Esophagus mucosa (tissue), 1 donor: Measurements from ENCODE around the gene LRIG3. TPM values are rescaled to one million over a fixed set of nuclear protein-coding genes. Genes with fewer than 3 reads are reported as not detected.
"Not testable (repeated sequence)": the region's sequence is repeated elsewhere in the genome, so short reads cannot be mapped to it uniquely, and the experiment has no call there.

Source experiments
- ATAC-seq: fragments of 200-7000 bp; cut with Tn5 transposase; one replicate; pipeline ENCODE4 v1.9.1; 2020
- total RNA-seq: library from RNA; stranded (reverse); gene quantifications from one replicate; pipeline ENCODE4 v1.2.4, GENCODE V29; 2023
- donor health status: DM: yes; HTN: yes; CAD: no.

Gene LRIG3
- total RNA-seq, 1 donor from 2014 or later, result 28.2 TPM

DNA sequence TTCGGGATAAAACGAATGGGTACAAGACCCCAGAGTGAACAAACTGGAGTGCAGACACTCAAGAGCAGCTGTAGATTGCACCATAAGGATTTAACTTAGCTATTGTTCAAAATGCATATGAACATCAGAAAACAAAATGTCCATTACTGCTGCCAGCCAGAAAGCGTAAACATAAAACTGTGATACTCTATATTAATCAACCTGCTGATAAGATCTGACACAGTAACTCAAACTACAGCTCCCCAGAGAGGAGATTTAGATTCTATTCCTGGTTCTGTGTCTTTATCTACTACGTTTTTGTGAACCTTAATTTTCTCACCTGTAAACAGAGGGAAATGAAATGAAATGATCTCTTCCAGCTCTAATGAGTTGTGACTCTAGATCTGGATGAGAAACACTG is 22.3 kb downstream of the LRIG3 start:
- no peak for ATAC-seq

DNA sequence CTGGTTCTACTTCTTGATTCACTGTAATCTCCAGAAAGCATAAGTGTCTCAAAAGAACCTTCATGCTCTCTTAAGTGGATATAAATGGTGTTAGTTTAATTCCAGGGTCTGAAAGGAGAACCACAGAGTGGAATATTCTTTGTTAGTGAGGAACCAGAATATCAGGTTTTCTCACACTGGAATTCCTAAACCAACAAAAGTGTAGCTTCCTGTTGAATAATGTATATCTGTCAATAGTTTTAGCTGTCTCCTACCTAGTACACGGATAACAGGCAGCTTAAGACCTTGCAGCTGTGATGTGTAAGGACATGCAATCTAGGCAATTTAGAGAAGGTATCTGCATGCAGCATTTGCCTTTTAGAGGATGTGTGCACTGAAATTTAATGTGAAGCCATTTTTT is 24.0 kb downstream of the LRIG3 start:
- ATAC-seq, result peak; percentile 81

DNA sequence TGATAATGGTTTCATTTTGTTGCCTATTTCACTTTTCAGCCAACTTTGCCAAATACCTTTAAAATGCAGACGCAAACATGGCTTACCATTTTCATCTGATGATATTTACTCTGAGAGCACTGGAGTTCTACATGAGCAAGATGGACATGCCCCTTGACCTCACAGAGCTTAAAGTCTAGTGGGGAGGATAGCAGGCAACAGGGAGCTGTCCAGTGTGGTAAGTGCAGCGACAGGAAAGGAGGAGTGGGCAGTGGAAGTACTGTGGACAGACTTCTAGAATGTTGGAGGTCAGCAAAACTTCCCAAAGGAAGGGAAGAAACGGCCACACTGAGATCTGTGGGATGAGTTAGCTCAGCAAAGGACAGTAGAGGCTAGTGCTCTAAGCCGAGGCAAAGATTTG is 25.3 kb downstream of the LRIG3 start:
- no peak for ATAC-seq

GRCh38 chr12:58894040-58894439 is 26.3 kb downstream of the LRIG3 start:
- no peak for ATAC-seq

DNA sequence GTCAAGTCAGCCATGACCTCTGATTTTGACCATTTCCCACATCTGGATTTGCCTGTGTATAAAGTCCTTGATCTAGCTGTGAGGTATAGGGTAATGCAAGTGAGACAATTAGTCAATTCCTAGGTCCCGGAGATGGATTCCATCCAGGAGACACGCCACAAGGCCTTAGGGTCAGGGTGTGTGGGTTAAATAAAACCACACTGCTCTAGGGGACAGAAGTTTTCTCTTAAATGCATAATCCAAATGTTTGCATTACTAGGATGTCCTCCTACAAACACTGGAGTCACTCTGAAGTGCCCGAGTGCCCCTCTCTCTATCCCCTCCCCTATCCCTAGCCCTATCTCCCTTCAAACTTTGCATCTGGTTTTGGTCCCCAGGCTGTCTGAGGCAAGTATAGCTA is 26.8 kb downstream of the LRIG3 start:
- peak; percentile 31 for ATAC-seq

- no peak for ATAC-seq
Measured at GRCh38 chr12:58889557-58889956, 30.7 kb downstream of the LRIG3 start.

DNA sequence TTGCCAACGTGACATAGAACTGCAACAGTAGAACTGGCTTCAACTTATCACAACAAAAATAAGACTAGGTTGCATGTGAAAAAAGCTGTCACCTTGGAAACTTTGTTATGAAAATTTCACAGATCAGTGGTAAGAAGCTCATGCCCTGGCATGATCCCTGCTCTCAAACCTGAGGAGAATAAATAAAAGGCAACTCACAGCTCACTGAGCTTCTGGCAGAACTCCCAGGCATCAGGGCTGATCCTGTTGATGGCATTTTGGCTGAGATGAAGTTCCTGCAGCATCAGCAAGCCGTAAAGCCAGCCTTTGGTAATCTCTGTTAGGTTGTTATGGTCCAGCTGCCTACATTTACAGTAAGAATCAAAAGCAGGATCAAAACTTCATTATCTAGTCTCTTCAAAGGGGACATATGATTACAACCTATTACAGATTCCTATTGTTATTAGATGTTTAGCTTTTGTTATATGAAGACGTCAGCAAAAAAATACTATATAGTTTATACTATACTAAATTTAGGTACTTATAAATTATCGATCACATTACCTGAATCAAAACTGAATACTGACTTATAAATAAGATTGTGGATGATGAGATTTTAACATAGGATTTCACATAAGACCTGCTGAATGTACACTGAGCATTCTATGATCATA is 32.0 kb downstream of the LRIG3 start:
- ATAC-seq, result peak; percentile 92

DNA sequence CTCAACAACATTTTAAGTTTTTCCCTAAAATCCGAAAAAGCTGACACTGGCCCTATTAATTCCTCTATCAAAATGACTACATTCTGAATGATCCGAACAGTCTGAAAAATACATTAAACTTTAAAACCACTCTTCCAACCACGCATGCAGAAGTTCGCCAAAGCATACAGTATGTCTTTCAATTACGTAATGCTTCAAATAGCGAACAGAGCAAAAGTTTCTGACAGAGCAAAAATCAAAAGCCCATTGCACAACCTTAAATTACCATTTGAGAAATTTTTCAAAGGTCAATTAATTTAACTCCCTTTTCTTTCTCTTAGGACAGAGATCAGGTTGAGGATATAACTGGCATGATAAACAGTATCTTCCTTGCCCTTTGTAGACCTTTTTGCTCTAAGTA is 33.2 kb downstream of the LRIG3 start:
- ATAC-seq, result no peak

DNA sequence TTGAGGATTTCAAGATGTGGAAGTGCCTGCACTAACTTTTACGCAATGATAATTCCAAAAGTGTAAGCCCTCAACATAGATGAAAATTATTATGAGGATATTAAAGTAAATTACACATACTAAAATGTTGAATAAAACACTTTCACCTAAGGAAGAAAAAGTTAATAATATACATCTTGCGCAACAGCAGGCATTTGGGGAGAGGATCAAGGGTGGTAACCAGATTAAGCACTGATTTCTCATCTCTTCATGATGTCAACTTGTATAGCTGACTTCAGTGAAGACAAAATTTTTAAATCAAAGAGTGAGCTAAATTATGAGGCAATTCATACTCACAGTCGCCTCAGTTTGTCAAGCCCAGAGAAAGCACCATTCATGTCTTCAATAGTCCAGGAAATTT is 33.8 kb downstream of the LRIG3 start:
- no peak for ATAC-seq

- no peak for ATAC-seq
Measured at GRCh38 chr12:58884916-58885315, 35.4 kb downstream of the LRIG3 start.

DNA sequence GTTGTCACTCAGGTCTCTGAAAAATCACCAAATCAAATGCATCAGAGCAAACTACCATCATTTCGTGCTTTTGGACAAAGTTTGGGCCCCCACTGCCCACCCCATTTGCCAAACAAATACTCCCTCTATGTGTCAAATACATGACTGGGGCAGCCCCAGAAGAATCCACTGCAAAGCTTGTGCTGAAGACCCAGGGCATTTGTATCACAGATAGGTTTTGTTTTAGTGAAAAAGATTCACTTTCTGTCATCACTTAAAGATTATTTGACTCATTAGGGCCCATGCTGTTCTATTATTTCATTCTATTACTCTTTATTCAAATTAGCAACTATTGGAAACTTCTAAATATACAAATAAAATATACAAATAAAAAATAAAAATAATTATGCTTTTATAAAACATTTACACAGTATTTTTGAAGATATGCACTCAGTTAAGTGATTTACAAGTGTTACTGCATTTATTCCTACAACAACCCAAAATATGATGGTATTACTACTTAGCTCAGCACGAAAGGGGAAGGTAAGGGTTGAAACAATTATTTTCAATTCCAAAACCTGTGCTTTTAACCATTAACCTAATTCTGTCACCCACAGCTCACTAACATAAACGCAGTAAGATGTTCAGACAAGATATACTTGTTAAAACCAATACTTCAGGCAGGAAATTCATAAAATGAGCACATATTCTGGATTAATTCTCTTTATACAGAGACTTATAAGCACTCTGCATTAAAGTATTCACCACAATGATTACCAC is 36.5 kb downstream of the LRIG3 start:
- no peak for ATAC-seq

GRCh38 chr12:58882826-58883225 is 37.5 kb downstream of the LRIG3 start:
- ATAC-seq, result no peak

DNA sequence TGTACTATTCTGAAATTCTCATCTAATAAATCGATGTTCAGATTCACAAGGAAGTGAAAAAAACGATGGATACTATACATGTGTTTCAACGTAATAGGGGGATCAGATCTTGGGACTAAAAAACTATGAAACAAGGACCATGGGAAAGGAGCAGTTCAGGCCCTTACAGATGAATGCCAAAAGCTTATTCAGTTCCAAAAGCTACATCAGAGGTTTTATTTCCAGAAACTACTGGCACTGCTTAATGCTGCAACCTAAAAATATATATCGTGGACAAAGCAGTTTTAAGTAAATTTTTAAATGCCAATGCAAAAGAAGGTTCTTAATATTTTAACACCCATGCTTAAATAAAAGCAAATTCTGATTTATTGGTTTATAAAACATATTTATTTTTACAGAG is 38.5 kb downstream of the LRIG3 start:
- no peak for ATAC-seq

GRCh38 chr12:58880639-58881038 is 39.7 kb downstream of the LRIG3 start:
- no peak for ATAC-seq

DNA sequence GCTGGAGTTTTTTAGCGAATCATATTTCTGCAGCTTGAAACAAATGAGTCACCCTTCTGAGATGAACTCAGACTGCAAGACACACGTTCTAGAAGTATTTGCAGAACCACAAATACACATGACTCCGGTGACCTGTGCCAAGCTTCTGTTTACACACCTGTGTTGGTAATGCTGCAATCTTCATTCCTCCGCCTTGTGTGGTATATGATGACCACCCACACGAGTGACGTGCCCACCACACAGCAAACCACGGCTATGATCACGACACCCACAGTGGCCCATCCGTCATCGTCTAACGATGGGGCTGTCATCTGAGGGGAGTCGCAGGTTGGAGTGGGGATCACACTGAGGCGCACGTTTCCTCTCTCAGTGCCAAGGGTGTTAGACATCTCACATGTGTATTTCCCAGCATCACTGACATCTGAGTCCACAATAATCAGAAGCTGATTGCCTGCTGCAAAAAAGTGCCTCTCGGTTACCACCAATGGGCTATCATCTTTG is 43.0 kb downstream of the LRIG3 start:
- ATAC-seq, result peak; percentile 78

DNA sequence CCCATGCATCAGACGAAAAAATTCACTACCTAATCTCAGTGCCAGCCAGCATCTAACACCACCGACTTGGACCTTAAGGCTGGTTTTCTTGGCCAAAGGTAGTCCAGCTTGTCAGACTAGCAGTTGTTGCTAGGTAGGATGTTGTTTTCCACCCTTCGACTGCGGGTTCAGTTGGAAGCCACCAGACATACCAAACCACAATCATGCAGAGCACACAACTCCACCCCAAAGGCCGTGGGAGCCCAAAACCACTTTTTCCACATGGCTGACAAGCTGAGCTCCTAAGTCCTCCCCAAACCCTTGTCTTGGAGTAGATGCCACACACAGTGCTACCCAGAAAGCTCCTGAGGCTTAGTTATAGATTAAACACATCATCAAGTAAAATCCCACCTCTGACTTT is 46.8 kb downstream of the LRIG3 start:
- no peak for ATAC-seq

- no peak for ATAC-seq
Measured at GRCh38 chr12:58871556-58871955, 48.7 kb downstream of the LRIG3 start.

GRCh38 chr12:58870595-58870994 is 49.7 kb downstream of the LRIG3 start:
- no peak for ATAC-seq

DNA sequence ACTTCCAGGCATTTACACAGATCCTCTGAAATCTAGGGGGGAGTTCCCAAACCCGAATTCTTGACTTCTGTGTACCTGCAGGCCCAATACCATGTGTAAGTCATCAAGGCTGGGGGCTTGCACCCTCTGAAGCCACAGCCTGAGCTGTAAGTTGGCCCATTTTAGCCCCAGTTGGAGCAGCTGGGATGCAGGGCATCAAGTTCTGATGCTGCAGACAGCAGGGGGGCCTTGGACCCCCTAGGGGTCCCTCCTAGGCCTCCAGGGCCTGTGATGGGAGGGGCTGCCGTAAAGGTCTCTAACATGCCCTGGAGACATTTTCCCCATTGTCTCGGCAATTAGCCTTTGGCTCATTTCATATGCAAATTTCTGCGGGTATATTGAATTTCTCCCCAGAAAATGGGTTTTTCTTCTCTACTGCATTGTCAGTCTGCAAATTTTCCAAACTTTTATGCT is 59.5 kb downstream of the LRIG3 start:
- peak; percentile 11 for ATAC-seq

DNA sequence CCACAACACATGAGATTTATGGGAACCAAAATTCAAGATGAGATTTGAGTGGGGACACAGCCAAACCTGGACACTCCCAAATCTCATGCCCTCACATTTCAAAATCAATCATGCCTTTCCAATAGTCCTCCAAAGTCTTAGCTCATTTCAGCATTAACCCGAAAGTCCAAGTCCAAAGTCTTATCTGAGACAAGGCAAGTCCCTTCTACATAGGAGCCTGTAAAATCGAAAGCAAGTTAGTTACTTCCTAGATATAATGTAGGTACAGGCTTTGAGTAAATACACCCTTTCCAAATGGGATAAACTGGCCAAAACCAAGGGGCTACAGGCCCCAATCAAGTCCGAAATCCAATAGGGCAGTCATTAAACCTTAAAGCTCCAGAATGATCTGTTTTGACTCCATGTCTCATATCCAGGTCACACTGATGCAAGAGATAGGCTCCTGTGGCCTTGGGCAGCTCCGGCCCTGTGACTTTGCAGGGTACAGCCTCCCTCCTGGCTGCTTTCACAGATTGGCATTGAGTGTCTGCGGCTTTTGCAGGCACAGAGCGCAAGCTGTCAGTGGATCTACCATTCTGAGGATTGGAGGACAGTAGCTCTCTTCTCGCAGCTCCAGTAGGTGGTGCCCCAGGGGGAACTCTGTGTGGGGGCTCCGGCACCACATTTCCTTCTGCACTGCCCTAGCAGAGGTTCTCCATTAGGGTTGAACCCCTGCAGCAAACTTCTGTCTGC is 60.1 kb downstream of the LRIG3 start:
- peak; percentile 10 for ATAC-seq

DNA sequence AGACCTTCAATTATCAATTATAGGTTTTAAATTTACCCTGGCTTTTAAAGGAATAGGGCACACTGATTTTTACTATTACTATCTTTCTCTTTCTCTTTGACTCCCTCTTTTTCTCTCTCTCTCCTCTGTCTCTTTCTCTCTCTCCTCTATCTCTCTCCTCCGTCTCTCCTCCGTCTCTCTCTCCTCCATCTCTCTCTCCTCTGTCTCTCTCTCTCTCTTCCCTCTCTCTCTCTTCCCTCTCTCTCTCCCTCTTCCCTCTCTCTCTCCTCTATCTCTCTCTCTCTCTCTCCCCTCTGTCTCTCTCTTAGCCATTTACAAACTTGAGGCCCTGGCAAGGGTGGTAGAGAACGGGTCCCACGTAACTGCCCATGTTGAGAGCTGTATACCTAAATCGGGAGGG is 62.3 kb downstream of the LRIG3 start:
- no peak for ATAC-seq

- not testable (repeated sequence) for ATAC-seq
Measured at GRCh38 chr12:58857206-58857605, 63.1 kb downstream of the LRIG3 start.

DNA sequence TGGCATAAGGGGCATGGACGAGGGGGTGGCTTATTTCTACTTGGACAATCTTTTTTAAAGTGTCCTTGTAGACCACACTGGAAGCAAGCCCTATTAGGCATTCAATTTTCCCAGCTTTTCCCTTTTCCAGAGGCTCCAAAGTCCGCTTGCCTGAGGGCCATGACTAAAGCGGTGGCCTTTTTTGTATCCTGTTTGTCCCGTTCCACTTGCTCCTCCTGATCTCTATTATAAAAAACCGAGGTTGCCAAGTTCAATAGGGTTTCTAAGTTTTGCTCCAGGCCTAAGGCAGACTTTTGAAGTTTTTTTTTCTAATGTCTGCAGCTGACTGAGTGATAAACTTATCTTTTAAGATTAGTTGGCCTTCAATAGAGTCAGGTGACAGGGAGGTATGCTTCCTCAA is 64.7 kb downstream of the LRIG3 start:
- ATAC-seq, result not testable (repeated sequence)
